Tibial nerve (tissue), 4 donors: ENCODE results near the gene CDH6.

Source experiments
- EP300 ChIP-seq, 2 donors: sonication (generic); formaldehyde crosslinking; IDR thresholded peaks; one replicate each; pipeline ENCODE4 v1.6.1; 2017; ENCODE audit warnings: antibody characterized with exemption in 2 of 2, mild to moderate bottlenecking in 1 of 2
- POLR2A ChIP-seq, 2 donors: fragments of 450-650 bp; IDR thresholded peaks; one replicate each; pipeline ENCODE4 v1.6.1; 2017; ENCODE audit warnings: antibody characterized with exemption in 2 of 2, mild to moderate bottlenecking in 2 of 2, moderate library complexity in 2 of 2
- TF ChIP-seq, protein P1 (sequence below), 5 experiments: fragments of 200-600 bp in 3 of 5; fragments of 450-650 bp in 2 of 5; sonication (generic) in 3 of 5; IDR thresholded peaks; one replicate each; pipeline ENCODE4 v1.5.1; 2016 to 2019; ENCODE audit warnings: antibody characterized with exemption in 5 of 5, mild to moderate bottlenecking in 3 of 5, moderate library complexity in 2 of 5

DNA sequence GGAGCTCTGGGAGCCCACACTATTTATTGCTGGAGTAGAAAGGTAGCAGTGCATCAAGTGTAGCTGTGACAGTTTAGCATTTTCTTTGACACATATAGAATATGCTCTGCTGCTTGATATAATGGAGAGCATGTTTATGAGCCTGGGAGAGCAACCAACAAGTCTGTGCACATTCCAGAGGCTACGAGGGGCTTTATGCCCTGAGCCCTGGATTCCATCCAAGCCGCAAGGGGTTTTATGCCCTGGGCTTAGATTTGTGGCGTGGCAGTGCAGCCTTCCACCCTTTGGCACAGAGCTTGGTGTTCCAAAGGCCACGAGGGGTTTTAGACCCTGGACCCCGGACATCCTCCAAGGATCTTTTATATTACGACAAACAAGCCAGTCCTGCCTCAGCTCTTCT is 14.6 kb downstream of the CDH6 start:
- TF ChIP-seq, protein P1, sequence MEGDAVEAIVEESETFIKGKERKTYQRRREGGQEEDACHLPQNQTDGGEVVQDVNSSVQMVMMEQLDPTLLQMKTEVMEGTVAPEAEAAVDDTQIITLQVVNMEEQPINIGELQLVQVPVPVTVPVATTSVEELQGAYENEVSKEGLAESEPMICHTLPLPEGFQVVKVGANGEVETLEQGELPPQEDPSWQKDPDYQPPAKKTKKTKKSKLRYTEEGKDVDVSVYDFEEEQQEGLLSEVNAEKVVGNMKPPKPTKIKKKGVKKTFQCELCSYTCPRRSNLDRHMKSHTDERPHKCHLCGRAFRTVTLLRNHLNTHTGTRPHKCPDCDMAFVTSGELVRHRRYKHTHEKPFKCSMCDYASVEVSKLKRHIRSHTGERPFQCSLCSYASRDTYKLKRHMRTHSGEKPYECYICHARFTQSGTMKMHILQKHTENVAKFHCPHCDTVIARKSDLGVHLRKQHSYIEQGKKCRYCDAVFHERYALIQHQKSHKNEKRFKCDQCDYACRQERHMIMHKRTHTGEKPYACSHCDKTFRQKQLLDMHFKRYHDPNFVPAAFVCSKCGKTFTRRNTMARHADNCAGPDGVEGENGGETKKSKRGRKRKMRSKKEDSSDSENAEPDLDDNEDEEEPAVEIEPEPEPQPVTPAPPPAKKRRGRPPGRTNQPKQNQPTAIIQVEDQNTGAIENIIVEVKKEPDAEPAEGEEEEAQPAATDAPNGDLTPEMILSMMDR (IDR thresholded peaks at IDR 0.05) = no peak
- TF ChIP-seq POLR2A (IDR thresholded peaks at IDR 0.05) (no peak), EP300 (IDR thresholded peaks at IDR 0.05) (no peak)
